B cell (primary cell): ENCODE data around the gene LITAFD. TPM values are rescaled to one million over a fixed set of nuclear protein-coding genes. Genes with fewer than 3 reads are reported as not detected.

Source experiments
- ATAC-seq: fragments of 200-7000 bp; cut with Tn5 transposase; one replicate; pipeline ENCODE4 v1.10.0; 2021; ENCODE audit warnings: low read depth, mild to moderate bottlenecking, moderate number of reproducible peaks, moderate library complexity
- CTCF ChIA-PET: fragments of 350-600 bp; sonication (Branson Sonifier 250); formaldehyde crosslinking; loops from one replicate; lab custom pipeline; 2021; ENCODE audit warnings: antibody characterized with exemption, inconsistent platforms; lab: Charles Lee
- POLR2A ChIA-PET: fragments of 350-600 bp; sonication (Branson Sonifier 250); formaldehyde crosslinking; loops from one replicate; lab custom pipeline; 2021; ENCODE audit warnings: antibody characterized with exemption; lab: Charles Lee
- DNase-seq: peaks from one replicate; pipeline ENCODE4 v3.0.0; 2013
- H2AFZ ChIP-seq: 2 replicates; pipeline ENCODE4 v1.6.1; 2012; ENCODE audit warnings: mild to moderate bottlenecking, low read depth, low read length; ENCODE audit not compliant: insufficient read depth, poor library complexity, severe bottlenecking
- H3K27ac ChIP-seq, 2 donors: 1 replicate in 1 of 2; 2 replicates in 1 of 2; pipeline ENCODE4 v1.5.1; 2012 to 2013; ENCODE audit warnings: low read length in 2 of 2, mild to moderate bottlenecking in 2 of 2, moderate library complexity in 1 of 2
- H3K27me3 ChIP-seq, 4 experiments: fragments of 200-600 bp in 1 of 4; sonication (generic) in 1 of 4; replicated peaks in 1 of 4; 1 replicate in 2 of 4; 2 replicates in 2 of 4; pipeline versions ENCODE4 v1.6.1 to v1.7.0; 2013 to 2016; ENCODE audit warnings: low read length in 3 of 4, mild to moderate bottlenecking in 2 of 4, mixed read lengths in 1 of 4, moderate library complexity in 1 of 4; ENCODE audit not compliant: insufficient read depth in 4 of 4, control insufficient read depth in 3 of 4; ENCODE audit errors: control extremely low read depth in 1 of 4
- H3K36me3 ChIP-seq, 2 experiments: replicated peaks in 1 of 2; 1 replicate in 1 of 2; 2 replicates in 1 of 2; pipeline versions ENCODE4 v1.6.1 to v1.7.1; 2013; ENCODE audit warnings: low read length in 1 of 2; ENCODE audit not compliant: insufficient read depth in 2 of 2, control insufficient read depth in 1 of 2; ENCODE audit errors: control extremely low read depth in 1 of 2, extremely low read depth in 1 of 2
- H3K4me1 ChIP-seq, 2 donors: fragments of 200-600 bp in 1 of 2; sonication (generic) in 1 of 2; 1 replicate in 1 of 2; 2 replicates in 1 of 2; pipeline versions ENCODE4 v1.5.1 to v1.6.1; 2013 to 2017; ENCODE audit warnings: low read length in 2 of 2; ENCODE audit not compliant: control insufficient read depth in 2 of 2, insufficient read depth in 2 of 2
- H3K4me2 ChIP-seq: replicated peaks from 2 replicates; pipeline ENCODE3; 2012; ENCODE audit warnings: mild to moderate bottlenecking, low read depth, low read length; ENCODE audit not compliant: poor library complexity, severe bottlenecking
- H3K4me3 ChIP-seq, 5 experiments: fragments of 200-600 bp in 1 of 5; sonication (generic) in 1 of 5; 1 replicate in 3 of 5; 2 replicates in 2 of 5; pipeline versions ENCODE4 v1.5.1 to v1.7.0; 2011 to 2016; ENCODE audit warnings: low read length in 4 of 5, mild to moderate bottlenecking in 4 of 5, low read depth in 2 of 5, control low read depth in 1 of 5, moderate library complexity in 1 of 5; ENCODE audit not compliant: insufficient read depth in 1 of 5; ENCODE audit errors: control extremely low read depth in 1 of 5, extremely low read depth in 1 of 5
- H3K79me2 ChIP-seq: fragments of 200-600 bp; sonication (generic); one replicate; pipeline ENCODE4 v1.6.0; 2016; ENCODE audit warnings: low read length; ENCODE audit not compliant: control insufficient read depth, insufficient read depth
- H3K9ac ChIP-seq: fragments of 200-600 bp; sonication (generic); 2 replicates; pipeline ENCODE4 v1.6.1; 2017; ENCODE audit warnings: mild to moderate bottlenecking, low read length, moderate library complexity
- H3K9me3 ChIP-seq, 3 donors: one replicate each; pipeline versions ENCODE4 v1.6.1 to v1.7.1; 2013; ENCODE audit warnings: low read length in 2 of 3; ENCODE audit not compliant: control insufficient read depth in 2 of 3, insufficient read depth in 1 of 3; ENCODE audit errors: control extremely low read depth in 1 of 3
- H4K20me1 ChIP-seq: 2 replicates; pipeline ENCODE4 v1.6.0; 2012; ENCODE audit warnings: mild to moderate bottlenecking, low read length; ENCODE audit not compliant: insufficient read depth, control insufficient read depth, poor library complexity, severe bottlenecking
- H3K27ac Mint-ChIP-seq: one replicate; pipeline ENCODE4 v1.8.0; 2021; ENCODE audit warnings: mixed read lengths
- H3K27me3 Mint-ChIP-seq: one replicate; pipeline ENCODE4 v1.8.0; 2021; ENCODE audit warnings: mixed read lengths
- H3K4me1 Mint-ChIP-seq: one replicate; pipeline ENCODE4 v1.8.0; 2021; ENCODE audit warnings: mixed read lengths
- H3K4me3 Mint-ChIP-seq: one replicate; pipeline ENCODE4 v1.8.0; 2021; ENCODE audit warnings: mixed read lengths
- H3K9me3 Mint-ChIP-seq: one replicate; pipeline ENCODE4 v1.8.0; 2022; ENCODE audit warnings: mixed read lengths; ENCODE audit not compliant: insufficient read depth
- EZH2 ChIP-seq: IDR thresholded peaks from 2 replicates; pipeline ENCODE4 v1.6.1; 2012; ENCODE audit warnings: borderline replicate concordance, low read depth, mild to moderate bottlenecking, moderate library complexity, low read length; ENCODE audit not compliant: insufficient read depth, poor library complexity, severe bottlenecking
- WGBS: methylation state at CpG from one replicate; pipeline ENCODE4 v1.1.5; 2013; ENCODE audit warnings: missing lambda C conversion rate; ENCODE audit not compliant: insufficient coverage; 5-methylcytosine and 5-hydroxymethylcytosine counted together
- intact Hi-C: fragments of 100-400 bp; cut with micrococcal nuclease; formaldehyde crosslinking; loops from one replicate; pipeline ENCODE4 v1.10.0; 2022
- polyA plus RNA-seq: library from polyadenylated mRNA; depleted of rRNA; stranded (reverse); fragments of >200 nt; gene quantifications from 2 replicates; pipeline ENCODE4 v1.2.3, GENCODE V29; 2012
- total RNA-seq, 2 donors: library from RNA; stranded (reverse); fragments of 120-200 nt in 1 of 2; gene quantifications; 1 replicate in 1 of 2; 2 replicates in 1 of 2; pipeline versions ENCODE4 v1.2.3 to v1.2.4, GENCODE V29; 2013 to 2022
- TF ChIP-seq, protein P1 (sequence below): fragments of 200-600 bp; IDR thresholded peaks from one replicate; pipeline ENCODE4 v1.8.0; 2022; ENCODE audit warnings: antibody characterized with exemption, mild to moderate bottlenecking

Gene LITAFD
- total and polyA plus RNA-seq, 2 donors (not counting 1 experiment from before 2014, with no cell fraction given): not detected

DNA sequence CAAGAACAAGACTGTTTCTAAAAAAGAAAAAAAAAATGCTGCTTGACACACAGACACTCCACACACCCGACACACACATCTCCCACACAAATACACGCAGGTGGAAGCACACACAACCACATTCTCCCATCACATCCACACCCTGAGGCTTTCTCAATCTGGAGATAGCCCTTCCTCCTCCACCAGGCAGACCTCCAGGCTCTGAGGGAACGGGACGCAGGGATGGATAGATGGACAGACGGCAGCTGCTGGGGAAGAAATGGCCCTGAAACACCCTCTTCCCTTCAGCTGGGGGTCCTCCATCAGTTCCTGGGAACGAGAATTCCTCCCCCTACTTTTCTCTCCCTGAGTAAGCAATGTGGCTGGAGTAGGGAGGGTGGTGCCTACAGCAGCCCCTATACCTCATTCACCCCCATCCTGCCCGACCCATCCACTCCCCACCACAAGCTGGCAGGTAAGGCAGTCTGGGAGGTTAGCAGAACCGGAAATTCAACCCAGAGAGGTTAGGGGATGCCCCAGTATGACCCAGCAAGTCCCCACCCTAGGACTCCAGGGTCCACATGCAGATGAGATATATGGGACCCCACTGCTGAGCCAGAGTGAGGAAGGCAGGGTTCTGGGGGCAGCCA is 4.1 kb upstream of the LITAFD start:
- 75% methylated on average over 4 of the region's 8 CpGs for WGBS
- peaks cover 7% of the 10 kb centered on the region for H3K4me1 Mint-ChIP-seq
- H2AFZ ChIP-seq: no peak overlapping the region

DNA sequence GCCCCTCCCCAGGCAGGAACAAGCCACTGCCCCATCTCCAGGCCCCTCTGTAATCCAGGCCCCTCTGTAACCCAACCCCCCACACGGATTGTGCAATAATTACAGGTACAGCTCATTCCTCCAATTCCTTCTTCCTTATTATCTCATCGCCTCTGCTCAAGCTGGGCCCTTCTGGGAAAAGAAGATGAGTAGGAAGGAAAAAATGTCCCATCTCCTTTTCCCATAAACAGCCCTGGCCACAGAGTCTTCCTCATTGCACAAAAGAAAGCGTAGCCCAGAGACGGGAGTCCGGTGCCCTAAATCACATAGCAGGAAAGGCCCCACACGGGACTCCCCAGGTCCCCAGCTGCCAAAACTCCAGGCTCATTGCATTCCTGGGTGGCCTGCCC is 3.6 kb upstream of the LITAFD start:
- Mint-ChIP-seq H3K27ac (no peak overlapping the region), H3K4me3 (no peak overlapping the region), H3K4me1 (peaks cover 7% of the 10 kb centered on the region), H3K9me3 (no peaks in the 10 kb centered on the region), H3K27me3 (peaks cover 8% of the 10 kb centered on the region)
- H2AFZ ChIP-seq: no peak overlapping the region
- no peak for ATAC-seq
- no peak overlapping the region for H3K4me3 ChIP-seq
- POLR2A ChIA-PET: interaction anchor here (3.2 kb wide), 1 partner anchor 7 kb away, joined by 11 read pairs; no protein-coding TSS in a partner anchor
- DNase-seq: no peak
- no peaks in the 10 kb centered on the region for H3K79me2 ChIP-seq
- H3K27me3 ChIP-seq: peaks cover 0 to 6% (median 3%) of the 10 kb centered on the region in 4 experiments
- no peak overlapping the region for H3K9ac ChIP-seq
- H3K36me3 ChIP-seq: no peaks in the 10 kb centered on the region
- H3K27ac ChIP-seq: no peak overlapping the region
- intact Hi-C loops: no loop called here
- 84% methylated on average over 4 of the region's 6 CpGs for WGBS
- CTCF ChIA-PET: interaction anchor here (0.7 to 5.7 kb wide), 10 partner anchors 8 to 311 kb away, joined by 3 to 46 read pairs (median 4); partner anchors contain the start of gene CARHSP1
- H4K20me1 ChIP-seq: no peaks in the 10 kb centered on the region
- no peak overlapping the region for H3K4me2 ChIP-seq
- no peaks in the 10 kb centered on the region for H3K9me3 ChIP-seq
- peaks cover 0 to 5% of the 10 kb centered on the region in 2 donors for H3K4me1 ChIP-seq
- TF ChIP-seq, protein P1, sequence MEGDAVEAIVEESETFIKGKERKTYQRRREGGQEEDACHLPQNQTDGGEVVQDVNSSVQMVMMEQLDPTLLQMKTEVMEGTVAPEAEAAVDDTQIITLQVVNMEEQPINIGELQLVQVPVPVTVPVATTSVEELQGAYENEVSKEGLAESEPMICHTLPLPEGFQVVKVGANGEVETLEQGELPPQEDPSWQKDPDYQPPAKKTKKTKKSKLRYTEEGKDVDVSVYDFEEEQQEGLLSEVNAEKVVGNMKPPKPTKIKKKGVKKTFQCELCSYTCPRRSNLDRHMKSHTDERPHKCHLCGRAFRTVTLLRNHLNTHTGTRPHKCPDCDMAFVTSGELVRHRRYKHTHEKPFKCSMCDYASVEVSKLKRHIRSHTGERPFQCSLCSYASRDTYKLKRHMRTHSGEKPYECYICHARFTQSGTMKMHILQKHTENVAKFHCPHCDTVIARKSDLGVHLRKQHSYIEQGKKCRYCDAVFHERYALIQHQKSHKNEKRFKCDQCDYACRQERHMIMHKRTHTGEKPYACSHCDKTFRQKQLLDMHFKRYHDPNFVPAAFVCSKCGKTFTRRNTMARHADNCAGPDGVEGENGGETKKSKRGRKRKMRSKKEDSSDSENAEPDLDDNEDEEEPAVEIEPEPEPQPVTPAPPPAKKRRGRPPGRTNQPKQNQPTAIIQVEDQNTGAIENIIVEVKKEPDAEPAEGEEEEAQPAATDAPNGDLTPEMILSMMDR: no peak
- no peak for TF ChIP-seq EZH2

More for the DNA sequence above, 4.1 kb upstream of the LITAFD start:
- H3K36me3 ChIP-seq: no peaks in the 10 kb centered on the region
- peaks cover 0 to 6% (median 2%) of the 10 kb centered on the region in 4 experiments for H3K27me3 ChIP-seq
- H3K9me3 ChIP-seq: no peaks in the 10 kb centered on the region
- CTCF ChIA-PET: interaction anchor here (0.7 to 5.7 kb wide), 8 partner anchors 12 to 311 kb away, joined by 3 to 46 read pairs (median 4); no protein-coding TSS in a partner anchor
- no peaks in the 10 kb centered on the region for H3K79me2 ChIP-seq
- Mint-ChIP-seq H3K9me3 (no peaks in the 10 kb centered on the region), H3K27ac (no peak overlapping the region), H3K27me3 (peaks cover 8% of the 10 kb centered on the region), H3K4me3 (no peak overlapping the region)
- no peak overlapping the region for H3K4me2 ChIP-seq
- intact Hi-C loops: no loop called here
- H3K27ac ChIP-seq: no peak overlapping the region
- ATAC-seq (no peak), DNase-seq (no peak)
- no peak overlapping the region for H3K9ac ChIP-seq
- peaks cover 0 to 5% of the 10 kb centered on the region in 2 donors for H3K4me1 ChIP-seq
- TF ChIP-seq, protein P1: no peak
- no peak for TF ChIP-seq EZH2
- POLR2A ChIA-PET: interaction anchor here (3.2 kb wide), 1 partner anchor 7 kb away, joined by 11 read pairs; no protein-coding TSS in a partner anchor
- H3K4me3 ChIP-seq: no peak overlapping the region
- no peaks in the 10 kb centered on the region for H4K20me1 ChIP-seq
